Measurements from ENCODE around the gene DLGAP4.

DNA sequence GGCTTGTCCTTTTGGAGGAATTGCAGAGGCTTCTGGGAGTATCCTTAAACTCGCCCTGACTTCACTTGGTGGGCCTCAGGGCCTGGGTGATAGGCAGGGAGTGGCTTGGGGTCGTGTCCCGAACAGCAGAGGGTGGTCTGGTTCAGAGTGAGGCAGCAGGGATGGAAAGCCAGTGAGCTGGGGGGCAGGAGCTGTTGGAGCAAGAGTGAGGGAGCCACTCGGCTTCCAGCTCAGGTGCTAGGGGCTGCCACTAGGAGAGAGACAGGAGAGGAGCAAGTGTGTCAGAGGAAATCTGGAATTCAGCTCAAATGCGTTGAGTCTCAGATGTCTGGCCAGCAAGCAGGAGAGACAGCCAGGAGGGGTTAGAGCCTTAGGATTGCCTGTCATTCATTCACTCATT, 85.8 kb downstream of the DLGAP4 start:
- TF ChIP-seq EZH2 (optimal IDR thresholded peaks at IDR 0.05; ENCODE audit: low read depth, low read length) (no peak), EZH2phosphoT487 (IDR thresholded peaks at IDR 0.05; ENCODE audit: low read length) (no peak)
